ENCODE results near the gene MESP2. TPM values are rescaled to one million over a fixed set of nuclear protein-coding genes. Genes with fewer than 3 reads are reported as not detected.

Gene MESP2
- total and polyA plus RNA-seq, 2 of the 8 experiments (the other 6 are each of a cell fraction or from before 2014, with no cell fraction given) = 0.35 to 0.80 TPM

DNA sequence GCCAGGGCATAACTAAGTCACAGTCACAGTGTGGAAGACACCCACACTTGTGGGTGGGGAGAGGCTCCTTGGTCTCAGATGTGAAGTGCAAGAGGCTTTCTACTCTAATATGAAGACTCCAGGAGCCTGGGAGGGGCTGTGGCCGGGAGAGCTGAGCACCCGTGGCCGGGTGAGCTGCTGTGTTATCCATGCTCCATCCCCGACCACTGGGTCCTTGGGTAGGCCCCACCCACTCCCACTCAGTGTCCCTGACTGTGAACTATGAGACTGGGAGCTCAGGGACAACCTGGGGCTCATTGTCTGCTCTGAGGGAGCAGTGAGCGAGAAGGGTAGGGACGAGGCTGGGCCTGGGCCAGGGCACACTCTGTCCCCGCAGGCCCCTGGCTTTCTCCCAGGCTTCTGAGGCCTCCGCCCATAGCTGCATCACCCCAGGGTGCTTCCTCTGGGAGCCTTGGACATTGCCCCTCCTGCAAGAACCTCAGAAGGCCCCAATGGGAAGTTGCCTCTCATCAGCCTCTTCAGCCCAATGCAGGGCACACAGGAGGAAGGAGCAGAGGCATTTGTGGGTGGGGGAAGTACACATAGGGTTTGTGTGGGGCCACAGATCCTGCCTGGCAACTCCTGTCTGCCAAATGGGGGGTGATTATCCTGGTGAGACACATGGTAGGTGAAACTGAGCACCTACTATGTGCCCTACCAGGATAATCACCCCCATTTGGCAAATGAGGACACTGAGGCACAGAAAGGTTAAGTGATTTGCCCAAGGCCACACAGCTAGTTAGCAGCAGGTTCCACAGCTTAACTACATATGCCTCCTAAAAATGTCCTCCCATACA, 36.1 kb downstream of the MESP2 start:
- no peak overlapping the region for H3K4ac ChIP-seq (replicated peaks; ENCODE audit: insufficient read length, low read depth, low read length)
- H2BK20ac ChIP-seq (ENCODE audit: low read length) = no peak overlapping the region
- H4K20me1 ChIP-seq (replicated peaks in 1 of 2; ENCODE audit: control insufficient read depth in 1 of 2, insufficient read depth in 2 of 2, low read length in 2 of 2) = peaks cover 0 to 2% of the 10 kb centered on the region in 2 experiments
- WGBS, 2 experiments (ENCODE audit: extremely low coverage in 1 of 2, insufficient coverage in 1 of 2, insufficient read length in 1 of 2, insufficient replicate concordance in 2 of 2, low coverage in 1 of 2, low lambda C conversion rate in 2 of 2, missing lambda C conversion rate in 1 of 2) = 93% methylated on average over 8 of the region's 8 CpGs; no CpG with 5 or more reads in 1 of the 2 experiments
- H3K23ac ChIP-seq (ENCODE audit: insufficient read length) = no peak overlapping the region
- H2AK5ac ChIP-seq (ENCODE audit: low read depth, low read length) = no peak overlapping the region
- ChIA-PET POLR2A (ENCODE audit: partially characterized antibody) (interaction anchor here (1.1 kb wide), 1 partner anchor 9 kb away, joined by 3 read pairs; no protein-coding TSS in a partner anchor), CTCF (ENCODE audit: partially characterized antibody) (interaction anchor here (1.2 to 3.0 kb wide), 2 partner anchors 63 to 66 kb away, joined by 3 to 7 read pairs; no protein-coding TSS in a partner anchor)
- no peak overlapping the region for H2BK120ac ChIP-seq (replicated peaks; ENCODE audit: low read depth, low read length)
- no peak overlapping the region for H3K4me3 ChIP-seq (ENCODE audit: extremely low read depth in 1 of 4, insufficient read depth in 2 of 4, low read depth in 3 of 4, low read length in 4 of 4)
- H3K9ac ChIP-seq (replicated peaks in 1 of 4; ENCODE audit: extremely low read depth in 1 of 4, low read depth in 3 of 4, low read length in 3 of 4) = no peak overlapping the region
- no peak for FAIRE-seq
- peaks cover 5 to 35% (median 27%) of the 10 kb centered on the region in 4 experiments for H3K27me3 ChIP-seq (replicated peaks in 1 of 4; ENCODE audit: control insufficient read depth in 3 of 4, extremely low read depth in 1 of 4, insufficient read depth in 3 of 4, low read length in 3 of 4)
- H3K27ac ChIP-seq (ENCODE audit: low read depth, low read length) = no peak overlapping the region
- H3K9me3 ChIP-seq (ENCODE audit: insufficient read depth in 2 of 2, low read depth in 1 of 2, low read length in 1 of 2) = peaks cover 0 to 7% of the 10 kb centered on the region in 2 experiments; a peak in 2 of 4 replicates
- H2BK5ac ChIP-seq (ENCODE audit: low read depth, low read length) = no peak overlapping the region
- no peak for DNase-seq (ENCODE audit: low read depth in 1 of 2, low spot score in 2 of 2)
- H3K79me1 ChIP-seq (ENCODE audit: low read depth, low read length) = no peaks in the 10 kb centered on the region
- H2BK15ac ChIP-seq (ENCODE audit: low read length) = no peak overlapping the region
- H3K23me2 ChIP-seq (ENCODE audit: low read depth, low read length) = peaks cover 2% of the 10 kb centered on the region; the same call in 1 of the 2 replicates
- H3K79me2 ChIP-seq (ENCODE audit: control insufficient read depth in 1 of 2, insufficient read depth in 2 of 2, low read length in 2 of 2) = no peaks in the 10 kb centered on the region
- H4K91ac ChIP-seq (replicated peaks; ENCODE audit: insufficient read length, low read length) = no peak overlapping the region
- no peak overlapping the region for H4K5ac ChIP-seq (ENCODE audit: insufficient read length, low read depth, low read length)
- no peak overlapping the region for H3K4me2 ChIP-seq (ENCODE audit: insufficient read depth in 1 of 2, low read depth in 2 of 2, low read length in 2 of 2)
- no peak overlapping the region for H4K8ac ChIP-seq (ENCODE audit: extremely low read depth, insufficient read depth, low read length)
- H2BK12ac ChIP-seq (ENCODE audit: low read depth, low read length) = no peak overlapping the region
- H3K4me1 ChIP-seq (replicated peaks in 1 of 4; ENCODE audit: control insufficient read depth in 3 of 4, insufficient read depth in 4 of 4, low read length in 3 of 4) = peaks cover 0 to 9% (median 2%) of the 10 kb centered on the region in 4 experiments; a peak in 2 of 7 replicates
- no peak overlapping the region for H2AFZ ChIP-seq (ENCODE audit: low read length)
- H3K56ac ChIP-seq (replicated peaks; ENCODE audit: insufficient read length, low read depth, low read length) = no peak overlapping the region
- H3K14ac ChIP-seq (ENCODE audit: insufficient read length) = no peak overlapping the region
- H3K36me3 ChIP-seq (ENCODE audit: control insufficient read depth in 2 of 4, insufficient read depth in 4 of 4, low read length in 3 of 4) = no peaks in the 10 kb centered on the region
- H3K18ac ChIP-seq (ENCODE audit: extremely low read depth, low read length) = no peak overlapping the region
- TF ChIP-seq HDAC2 (IDR thresholded peaks at IDR 0.05; ENCODE audit: borderline replicate concordance in 1 of 2, low read depth in 2 of 2, low read length in 2 of 2) (no peak), TEAD4 (IDR thresholded peaks at IDR 0.05; ENCODE audit: low read depth, low read length) (no peak), TCF12 (IDR thresholded peaks at IDR 0.05; ENCODE audit: low read depth, low read length) (no peak), POU5F1 (IDR thresholded peaks at IDR 0.05; ENCODE audit: low read depth, low read length) (no peak), KDM5A (IDR thresholded peaks at IDR 0.05; ENCODE audit: low read length) (no peak), GABPA (IDR thresholded peaks at IDR 0.05; ENCODE audit: borderline replicate concordance, insufficient read depth, low read length) (no peak), CTBP2 (IDR thresholded peaks at IDR 0.05; ENCODE audit: borderline replicate concordance, insufficient read depth, insufficient read length, low read length) (no peak)
- TF ChIP-seq, protein P1, sequence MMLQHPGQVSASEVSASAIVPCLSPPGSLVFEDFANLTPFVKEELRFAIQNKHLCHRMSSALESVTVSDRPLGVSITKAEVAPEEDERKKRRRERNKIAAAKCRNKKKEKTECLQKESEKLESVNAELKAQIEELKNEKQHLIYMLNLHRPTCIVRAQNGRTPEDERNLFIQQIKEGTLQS (IDR thresholded peaks at IDR 0.05; ENCODE audit: insufficient read depth, low read depth, low read length) = no peak
- TF ChIP-seq, protein P2, sequence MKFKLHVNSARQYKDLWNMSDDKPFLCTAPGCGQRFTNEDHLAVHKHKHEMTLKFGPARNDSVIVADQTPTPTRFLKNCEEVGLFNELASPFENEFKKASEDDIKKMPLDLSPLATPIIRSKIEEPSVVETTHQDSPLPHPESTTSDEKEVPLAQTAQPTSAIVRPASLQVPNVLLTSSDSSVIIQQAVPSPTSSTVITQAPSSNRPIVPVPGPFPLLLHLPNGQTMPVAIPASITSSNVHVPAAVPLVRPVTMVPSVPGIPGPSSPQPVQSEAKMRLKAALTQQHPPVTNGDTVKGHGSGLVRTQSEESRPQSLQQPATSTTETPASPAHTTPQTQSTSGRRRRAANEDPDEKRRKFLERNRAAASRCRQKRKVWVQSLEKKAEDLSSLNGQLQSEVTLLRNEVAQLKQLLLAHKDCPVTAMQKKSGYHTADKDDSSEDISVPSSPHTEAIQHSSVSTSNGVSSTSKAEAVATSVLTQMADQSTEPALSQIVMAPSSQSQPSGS (IDR thresholded peaks at IDR 0.05; ENCODE audit: low read length) = no peak
